Measurements from ENCODE around the gene KIAA0319L. TPM values are rescaled to one million over a fixed set of nuclear protein-coding genes. Genes with fewer than 3 reads are reported as not detected.
A peak's percentile ranks its signal among the peaks of the same experiment; 100 is the strongest.

The KIAA0319L gene
- total and polyA plus RNA-seq, 2 donors from 2014 or later = 30.3 to 73.0 TPM

DNA sequence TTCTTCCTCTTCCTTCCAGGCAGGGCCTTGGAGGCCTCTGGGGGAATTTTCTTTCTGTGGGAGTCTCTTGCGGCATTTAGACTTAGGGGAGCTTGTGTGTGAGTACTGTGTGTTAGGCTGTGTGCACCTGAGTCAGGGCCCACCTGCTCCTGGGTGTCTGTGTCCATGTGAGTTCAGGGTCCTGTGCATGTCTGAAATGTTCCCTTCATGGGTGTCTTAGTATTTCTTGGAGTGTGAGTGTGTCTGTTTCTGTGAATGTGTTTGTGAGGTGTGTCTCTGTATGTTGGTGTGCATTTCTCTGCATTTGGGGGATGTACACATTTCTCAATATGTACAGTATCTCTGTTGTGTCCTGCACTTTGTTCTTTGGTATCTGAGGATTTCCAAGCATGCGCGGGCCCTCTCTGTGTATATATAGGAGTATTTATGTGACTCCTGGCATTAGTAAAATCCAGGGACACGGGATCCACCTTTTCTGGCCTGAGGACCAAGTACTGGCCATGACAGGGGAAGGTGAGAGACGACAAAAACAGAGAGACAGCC lies 18.3 kb upstream of the KIAA0319L start:
- intact Hi-C loops (cut with DNase I) = no loop called here
- peaks cover 40% of the 10 kb centered on the region for H3K27me3 ChIP-seq (ENCODE audit: control insufficient read depth, insufficient read depth, low read length)

GRCh38 chr1:35574655-35575415 lies 17.6 kb upstream of the KIAA0319L start:
- peaks cover 0 to 15% (median 0%) of the 10 kb centered on the region in 3 donors for H3K4me1 ChIP-seq (ENCODE audit: control insufficient read depth in 2 of 3, insufficient read depth in 2 of 3, low read depth in 1 of 3, low read length in 3 of 3)
- no peak overlapping the region for H3K4me3 ChIP-seq (ENCODE audit: low read length in 3 of 3)
- H3K9ac ChIP-seq (ENCODE audit: low read length in 3 of 3) = no peak overlapping the region
- no peak for TF ChIP-seq CTCF (IDR thresholded peaks at IDR 0.05; ENCODE audit: borderline replicate concordance, extremely low read depth, insufficient read depth)
- H3K9me3 ChIP-seq (ENCODE audit: control insufficient read depth in 2 of 3, insufficient read depth in 1 of 3, low read length in 3 of 3) = no peaks in the 10 kb centered on the region
- H3K27me3 ChIP-seq (ENCODE audit: control insufficient read depth, insufficient read depth, low read length) = peaks cover 40% of the 10 kb centered on the region
- peak in 4 of 5 donors; percentile 51 to 75 (median 71) for DNase-seq
- no peaks in the 10 kb centered on the region for H3K36me3 ChIP-seq (ENCODE audit: control insufficient read depth in 2 of 3, insufficient read depth in 3 of 3, low read length in 3 of 3)
- FAIRE-seq = no peak
- no peak overlapping the region for H3K27ac ChIP-seq (ENCODE audit: low read depth in 2 of 2, low read length in 2 of 2)
- intact Hi-C loops (cut with DNase I) = loop anchor here (5.0 kb wide), 1 partner anchor 142 kb away; the partner anchor contains the start of gene C1orf216

More for the DNA sequence above, 18.3 kb upstream of the KIAA0319L start:
- Histone ChIP-seq H3K9ac (ENCODE audit: low read length in 3 of 3) (no peak overlapping the region), H3K27ac (ENCODE audit: low read depth in 2 of 2, low read length in 2 of 2) (no peak overlapping the region), H3K4me3 (ENCODE audit: low read length in 3 of 3) (no peak overlapping the region), H3K9me3 (ENCODE audit: control insufficient read depth in 2 of 3, insufficient read depth in 1 of 3, low read length in 3 of 3) (no peaks in the 10 kb centered on the region), H3K4me1 (ENCODE audit: control insufficient read depth in 2 of 3, insufficient read depth in 2 of 3, low read depth in 1 of 3, low read length in 3 of 3) (peaks cover 0 to 15% (median 0%) of the 10 kb centered on the region in 3 donors), H3K36me3 (ENCODE audit: control insufficient read depth in 2 of 3, insufficient read depth in 3 of 3, low read length in 3 of 3) (no peaks in the 10 kb centered on the region)
- no peak for FAIRE-seq
- no peak for TF ChIP-seq CTCF (IDR thresholded peaks at IDR 0.05; ENCODE audit: borderline replicate concordance, extremely low read depth, insufficient read depth)
- DNase-seq = no peak

- no peak for FAIRE-seq
- no peak for TF ChIP-seq CTCF (IDR thresholded peaks at IDR 0.05; ENCODE audit: borderline replicate concordance, extremely low read depth, insufficient read depth)
- Histone ChIP-seq H3K9ac (ENCODE audit: low read length in 3 of 3) (no peak overlapping the region), H3K27ac (ENCODE audit: low read depth in 2 of 2, low read length in 2 of 2) (no peak overlapping the region), H3K27me3 (ENCODE audit: control insufficient read depth, insufficient read depth, low read length) (peaks cover 40% of the 10 kb centered on the region), H3K9me3 (ENCODE audit: control insufficient read depth in 2 of 3, insufficient read depth in 1 of 3, low read length in 3 of 3) (no peaks in the 10 kb centered on the region), H3K4me1 (ENCODE audit: control insufficient read depth in 2 of 3, insufficient read depth in 2 of 3, low read depth in 1 of 3, low read length in 3 of 3) (peaks cover 0 to 15% (median 0%) of the 10 kb centered on the region in 3 donors), H3K4me3 (ENCODE audit: low read length in 3 of 3) (no peak overlapping the region), H3K36me3 (ENCODE audit: control insufficient read depth in 2 of 3, insufficient read depth in 3 of 3, low read length in 3 of 3) (no peaks in the 10 kb centered on the region)
- peak in 1 of 5 donors; percentile 70 for DNase-seq
- intact Hi-C loops (cut with DNase I) = loop anchor here (5.0 kb wide), 1 partner anchor 143 kb away; the partner anchor contains the start of gene C1orf216
Measured at GRCh38 chr1:35574125-35574654, 17.0 kb upstream of the KIAA0319L start.

Measured in kidney (tissue), 14 donors.